Measurements from ENCODE around the gene TMEM106C. TPM values are rescaled to one million over a fixed set of nuclear protein-coding genes. Genes with fewer than 3 reads are reported as not detected.

Gene TMEM106C
- total RNA-seq, 4 donors from 2014 or later: 40.9 to 56.7 (median 42.3) TPM

GRCh38 chr12:47980779-47981495 lies 17.5 kb downstream of the TMEM106C start:
- intact Hi-C loops (cut with DNase I; ENCODE audit: low total_unique reads): no loop called here
- 74 to 78% methylated on average over 16 to 17 of the region's 17 CpGs for WGBS, 2 donors
- DNase-seq (ENCODE audit: low spot score in 2 of 2): no peak
- TF ChIP-seq CTCF (IDR thresholded peaks at IDR 0.05): no peak
- TF ChIP-seq POLR2A (IDR thresholded peaks at IDR 0.05): no peak
- H3K4me3 ChIP-seq (ENCODE audit: low read depth, poor library complexity, severe bottlenecking): no peak overlapping the region

GRCh38 chr12:47981496-47982260 lies 18.3 kb downstream of the TMEM106C start:
- intact Hi-C loops (cut with DNase I; ENCODE audit: low total_unique reads): no loop called here
- no peak overlapping the region for H3K4me3 ChIP-seq (ENCODE audit: low read depth, poor library complexity, severe bottlenecking)
- DNase-seq (ENCODE audit: low spot score in 2 of 2): no peak
- TF ChIP-seq CTCF (IDR thresholded peaks at IDR 0.05) (no peak), POLR2A (IDR thresholded peaks at IDR 0.05) (no peak)
- 69 to 71% methylated on average over 20 of the region's 20 CpGs for WGBS, 2 donors

- intact Hi-C loops (cut with DNase I; ENCODE audit: low total_unique reads): no loop called here
- H3K4me3 ChIP-seq (ENCODE audit: low read depth, poor library complexity, severe bottlenecking): no peak overlapping the region
- WGBS, 2 donors: 82 to 83% methylated on average over 5 of the region's 5 CpGs
- DNase-seq (ENCODE audit: low spot score in 2 of 2): no peak
- TF ChIP-seq POLR2A (IDR thresholded peaks at IDR 0.05): no peak
- no peak for TF ChIP-seq CTCF (IDR thresholded peaks at IDR 0.05)
Measured at GRCh38 chr12:47982311-47982710, 18.9 kb downstream of the TMEM106C start.

GRCh38 chr12:47982770-47983169 lies 19.4 kb downstream of the TMEM106C start:
- H3K4me3 ChIP-seq (ENCODE audit: low read depth, poor library complexity, severe bottlenecking): no peak overlapping the region
- intact Hi-C loops (cut with DNase I; ENCODE audit: low total_unique reads): no loop called here
- no peak for DNase-seq (ENCODE audit: low spot score in 2 of 2)
- TF ChIP-seq POLR2A (IDR thresholded peaks at IDR 0.05): no peak
- TF ChIP-seq CTCF (IDR thresholded peaks at IDR 0.05): no peak
- WGBS, 2 donors: 90 to 91% methylated on average over 9 to 11 of the region's 11 CpGs

GRCh38 chr12:47983541-47984115 lies 20.2 kb downstream of the TMEM106C start:
- 79 to 92% methylated on average over 5 of the region's 5 CpGs for WGBS, 2 donors
- no peak for TF ChIP-seq CTCF (IDR thresholded peaks at IDR 0.05)
- no peak for TF ChIP-seq POLR2A (IDR thresholded peaks at IDR 0.05)
- no peak overlapping the region for H3K4me3 ChIP-seq (ENCODE audit: low read depth, poor library complexity, severe bottlenecking)
- DNase-seq (ENCODE audit: low spot score in 2 of 2): no peak
- intact Hi-C loops (cut with DNase I; ENCODE audit: low total_unique reads): no loop called here
